ENCODE data around the gene SHMT2. TPM values are rescaled to one million over a fixed set of nuclear protein-coding genes. Genes with fewer than 3 reads are reported as not detected.
A peak's percentile ranks its signal among the peaks of the same experiment; 100 is the strongest.

SHMT2 gene
- total and polyA plus RNA-seq, 5 donors, result 17.9 to 33.2 (median 28.2) TPM

GRCh38 chr12:57258977-57259970, 29.8 kb downstream of the SHMT2 start:
- Histone ChIP-seq H3K4me1 (ENCODE audit: control insufficient read depth, insufficient read depth, low read length) (peaks cover 3% of the 10 kb centered on the region), H3K27me3 (ENCODE audit: control insufficient read depth, insufficient read depth) (no peaks in the 10 kb centered on the region), H3K4me3 (ENCODE audit: low read length) (no peak overlapping the region), H3K9me3 (ENCODE audit: control insufficient read depth, low read length) (no peaks in the 10 kb centered on the region), H3K27ac (ENCODE audit: low read length) (peak overlapping the region; percentile 63)
- DNase-seq (peak; percentile 39 to 80 (median 79)), ATAC-seq (peak; percentile 68)
- intact Hi-C loops (cut with DNase I), result no loop called here
- WGBS, result 51% methylated on average over 6 of the region's 6 CpGs

DNA sequence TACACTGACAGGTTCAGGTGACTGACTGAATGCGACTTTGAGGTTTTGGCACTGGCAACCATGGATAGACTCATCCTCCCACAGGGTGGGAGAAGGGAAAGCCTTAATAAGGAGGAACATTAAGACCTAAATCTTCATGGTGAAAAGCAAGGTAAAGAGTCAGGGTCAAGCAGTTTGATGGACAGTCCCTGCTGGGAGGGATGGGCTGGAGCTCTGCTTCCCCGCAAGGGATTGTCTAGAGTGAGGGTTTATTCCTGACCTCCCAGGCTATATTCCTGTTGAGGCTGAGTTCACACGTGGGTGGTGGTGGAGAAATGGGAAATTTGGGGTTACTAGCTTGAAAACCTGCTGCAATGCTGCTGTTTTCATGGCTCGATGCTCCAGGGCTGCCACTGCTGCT, 30.9 kb downstream of the SHMT2 start:
- H3K9me3 ChIP-seq (ENCODE audit: control insufficient read depth, low read length), result no peaks in the 10 kb centered on the region
- 83% methylated on average over 4 of the region's 4 CpGs for WGBS
- ATAC-seq, result no peak
- no peak overlapping the region for H3K4me3 ChIP-seq (ENCODE audit: low read length)
- no peaks in the 10 kb centered on the region for H3K27me3 ChIP-seq (ENCODE audit: control insufficient read depth, insufficient read depth)
- H3K27ac ChIP-seq (ENCODE audit: low read length), result peak overlapping the region; percentile 31
- H3K4me1 ChIP-seq (ENCODE audit: control insufficient read depth, insufficient read depth, low read length), result peaks cover 3% of the 10 kb centered on the region
- no peak for DNase-seq
- intact Hi-C loops (cut with DNase I), result no loop called here

GRCh38 chr12:57261428-57261865, 31.9 kb downstream of the SHMT2 start:
- H3K4me3 ChIP-seq (ENCODE audit: low read length), result no peak overlapping the region
- H3K9me3 ChIP-seq (ENCODE audit: control insufficient read depth, low read length), result no peaks in the 10 kb centered on the region
- 52% methylated on average over 2 of the region's 2 CpGs for WGBS
- intact Hi-C loops (cut with DNase I), result no loop called here
- DNase-seq (no peak), ATAC-seq (peak; percentile 16 to 58)
- H3K27me3 ChIP-seq (ENCODE audit: control insufficient read depth, insufficient read depth), result no peaks in the 10 kb centered on the region
- H3K4me1 ChIP-seq (ENCODE audit: control insufficient read depth, insufficient read depth, low read length), result peaks cover 3% of the 10 kb centered on the region
- H3K27ac ChIP-seq (ENCODE audit: low read length), result peak overlapping the region; percentile 65

DNA sequence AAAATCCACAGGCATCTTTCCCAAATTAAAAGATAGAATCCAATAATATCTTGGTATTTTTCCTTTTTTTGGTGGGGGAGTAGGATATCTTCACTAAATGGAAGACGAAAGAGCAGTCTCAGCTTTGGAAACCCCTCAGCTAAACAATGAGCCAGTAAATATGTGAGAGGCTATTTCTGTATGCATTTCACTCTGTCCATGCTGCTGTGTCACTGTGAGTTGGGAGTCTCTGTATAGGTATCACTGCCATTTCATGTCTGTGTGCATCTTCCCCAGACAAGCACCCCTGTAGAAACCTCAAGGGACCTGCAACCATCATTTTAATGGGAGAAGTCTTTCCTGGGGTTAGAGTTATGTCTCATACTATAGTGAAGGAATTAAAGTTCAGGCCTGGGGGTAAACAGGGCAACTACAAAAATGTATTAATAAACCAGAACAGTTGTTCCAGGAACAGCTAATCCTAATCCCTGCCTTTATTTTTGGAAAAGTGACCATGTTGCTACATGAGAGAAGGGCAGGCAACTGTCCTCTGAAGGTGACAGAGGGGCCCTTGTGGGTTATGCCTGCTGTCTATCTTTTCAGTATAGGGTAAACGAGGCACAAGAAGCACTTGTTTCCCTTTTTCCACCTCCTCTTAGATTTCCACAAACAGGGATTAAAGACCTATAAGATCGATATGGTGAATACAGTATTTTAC, 32.8 kb downstream of the SHMT2 start:
- Histone ChIP-seq H3K4me1 (ENCODE audit: control insufficient read depth, insufficient read depth, low read length) (peaks cover 3% of the 10 kb centered on the region), H3K4me3 (ENCODE audit: low read length) (no peak overlapping the region), H3K27me3 (ENCODE audit: control insufficient read depth, insufficient read depth) (no peaks in the 10 kb centered on the region), H3K9me3 (ENCODE audit: control insufficient read depth, low read length) (no peaks in the 10 kb centered on the region), H3K27ac (ENCODE audit: low read length) (no peak overlapping the region)
- WGBS, result 76% methylated on average over 3 of the region's 3 CpGs
- intact Hi-C loops (cut with DNase I), result no loop called here
- ATAC-seq (no peak), DNase-seq (no peak)

- intact Hi-C loops (cut with DNase I), result no loop called here
- ATAC-seq (no peak), DNase-seq (no peak)
- no peak overlapping the region for H3K4me3 ChIP-seq (ENCODE audit: low read length)
- no peak overlapping the region for H3K27ac ChIP-seq (ENCODE audit: low read length)
- H3K27me3 ChIP-seq (ENCODE audit: control insufficient read depth, insufficient read depth), result no peaks in the 10 kb centered on the region
- 92% methylated on average over 2 of the region's 2 CpGs for WGBS
- no peaks in the 10 kb centered on the region for H3K9me3 ChIP-seq (ENCODE audit: control insufficient read depth, low read length)
- peaks cover 3% of the 10 kb centered on the region for H3K4me1 ChIP-seq (ENCODE audit: control insufficient read depth, insufficient read depth, low read length)
Observed at GRCh38 chr12:57263096-57263495, 33.6 kb downstream of the SHMT2 start.

DNA sequence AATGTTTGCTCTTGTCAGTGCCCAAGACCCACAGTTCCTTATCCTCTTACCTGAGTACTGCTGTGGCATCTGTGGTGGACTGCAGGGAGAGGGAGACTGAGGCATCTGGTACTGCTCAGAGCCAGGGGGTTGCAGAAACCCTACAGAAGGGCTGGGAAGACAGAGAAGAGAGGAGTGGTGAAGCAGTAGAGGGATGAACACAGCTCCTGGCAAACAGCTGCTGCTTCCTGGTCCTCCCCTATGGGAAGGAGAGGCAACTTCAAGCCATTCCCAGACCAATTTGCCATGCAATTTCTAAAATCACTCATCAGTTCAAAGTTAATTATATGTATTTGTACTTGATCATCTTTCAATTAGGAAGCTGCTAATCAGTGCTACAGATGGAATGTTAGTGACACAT, 37.2 kb downstream of the SHMT2 start:
- no peak overlapping the region for H3K27ac ChIP-seq (ENCODE audit: low read length)
- ATAC-seq (no peak), DNase-seq (no peak)
- intact Hi-C loops (cut with DNase I), result no loop called here
- H3K9me3 ChIP-seq (ENCODE audit: control insufficient read depth, low read length), result no peaks in the 10 kb centered on the region
- H3K4me1 ChIP-seq (ENCODE audit: control insufficient read depth, insufficient read depth, low read length), result no peaks in the 10 kb centered on the region
- no peaks in the 10 kb centered on the region for H3K27me3 ChIP-seq (ENCODE audit: control insufficient read depth, insufficient read depth)
- H3K4me3 ChIP-seq (ENCODE audit: low read length), result no peak overlapping the region

DNA sequence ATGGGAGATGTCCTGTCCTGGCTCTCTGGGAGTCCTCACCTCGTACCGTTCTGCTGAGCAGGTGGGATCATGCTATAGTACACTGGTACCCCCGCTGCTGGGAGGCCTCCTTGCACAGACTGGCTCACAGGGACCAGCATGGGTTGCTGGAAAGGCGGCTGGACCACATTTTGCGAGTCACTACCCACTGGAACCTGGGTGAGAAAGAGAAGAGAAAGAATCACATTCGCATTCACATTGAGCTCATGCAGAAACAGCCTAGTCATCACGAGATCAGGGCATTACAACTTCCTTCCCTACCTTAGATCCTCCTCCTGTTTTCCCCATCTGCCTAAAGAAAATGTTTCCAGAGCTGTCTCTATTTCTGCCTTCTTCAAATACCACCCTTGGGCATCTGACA, 38.8 kb downstream of the SHMT2 start:
- Histone ChIP-seq H3K4me3 (ENCODE audit: low read length) (no peak overlapping the region), H3K4me1 (ENCODE audit: control insufficient read depth, insufficient read depth, low read length) (peaks cover 4% of the 10 kb centered on the region), H3K27me3 (ENCODE audit: control insufficient read depth, insufficient read depth) (no peaks in the 10 kb centered on the region), H3K27ac (ENCODE audit: low read length) (no peak overlapping the region), H3K9me3 (ENCODE audit: control insufficient read depth, low read length) (no peaks in the 10 kb centered on the region)
- DNase-seq (no peak), ATAC-seq (no peak)
- 85% methylated on average over 7 of the region's 7 CpGs for WGBS
- intact Hi-C loops (cut with DNase I), result no loop called here

DNA sequence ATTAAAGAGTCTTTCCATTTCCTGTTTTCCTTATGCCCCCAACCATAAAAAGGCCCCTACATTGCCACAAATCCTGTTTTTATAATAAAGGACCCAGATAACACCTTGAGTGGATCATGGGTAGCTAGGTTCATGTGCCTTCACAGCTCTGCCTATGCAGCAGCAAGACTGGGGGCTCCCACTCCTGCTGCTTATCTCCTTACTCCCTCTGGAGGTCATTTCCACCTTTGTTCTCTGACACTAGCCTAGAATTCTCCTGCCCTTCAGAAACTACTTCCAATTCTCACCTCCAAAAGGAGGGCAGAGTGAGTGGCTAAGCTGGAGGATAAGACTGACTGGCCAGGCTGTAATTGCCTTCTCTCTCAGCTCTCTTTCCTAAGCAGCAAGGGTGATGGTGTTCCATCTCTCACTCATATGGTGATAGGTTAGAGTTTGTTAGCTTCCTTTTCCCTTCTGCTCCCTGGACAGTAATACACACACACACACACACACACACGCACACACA, 41.5 kb downstream of the SHMT2 start:
- no peak overlapping the region for H3K27ac ChIP-seq (ENCODE audit: low read length)
- DNase-seq (no peak), ATAC-seq (no peak)
- H3K4me3 ChIP-seq (ENCODE audit: low read length), result no peak overlapping the region
- peaks cover 4% of the 10 kb centered on the region for H3K4me1 ChIP-seq (ENCODE audit: control insufficient read depth, insufficient read depth, low read length)
- intact Hi-C loops (cut with DNase I), result no loop called here
- no peaks in the 10 kb centered on the region for H3K9me3 ChIP-seq (ENCODE audit: control insufficient read depth, low read length)
- H3K27me3 ChIP-seq (ENCODE audit: control insufficient read depth, insufficient read depth), result no peaks in the 10 kb centered on the region
- WGBS, result 86% methylated on average over 1 of the region's 1 CpG

DNA sequence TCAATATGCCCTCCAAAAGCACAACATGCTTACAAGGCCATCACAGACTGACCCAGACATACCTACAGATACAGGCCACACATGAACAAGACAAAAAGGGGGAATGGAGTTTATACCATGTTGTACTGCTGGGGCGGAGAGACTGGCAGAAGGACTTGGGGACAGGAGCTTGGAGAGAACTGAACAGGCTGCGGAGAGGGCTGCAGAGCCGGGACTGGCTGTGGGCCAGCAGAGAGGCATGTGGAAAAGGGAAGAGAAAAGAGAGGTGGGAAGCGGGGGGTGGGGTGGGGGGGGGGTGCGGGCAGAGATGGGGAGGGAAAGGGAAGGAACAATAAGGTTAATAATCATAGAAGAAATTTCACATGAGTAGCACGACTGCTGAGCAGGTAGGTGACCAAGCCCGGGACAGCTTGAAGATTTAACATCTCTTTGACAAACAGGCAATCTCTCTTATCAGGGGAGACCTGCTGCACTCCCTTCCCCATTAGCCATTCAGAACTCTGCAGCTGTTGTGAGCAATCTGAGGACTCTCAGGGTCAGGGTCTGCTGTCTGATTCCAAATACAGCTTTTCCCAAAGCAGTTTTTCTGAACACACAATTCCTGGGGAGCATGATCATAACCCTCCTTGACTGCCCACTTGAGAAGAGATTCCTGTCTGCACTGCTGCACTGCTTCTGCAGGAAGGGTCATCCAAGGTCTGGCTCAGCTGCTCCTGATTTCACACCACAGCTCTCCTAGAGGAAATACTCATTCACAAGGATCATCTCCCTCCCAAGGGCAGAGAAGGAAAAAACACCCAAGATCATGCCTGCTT, 43.0 kb downstream of the SHMT2 start:
- H3K9me3 ChIP-seq (ENCODE audit: control insufficient read depth, low read length), result no peaks in the 10 kb centered on the region
- ATAC-seq, result peak; percentile 66 to 67
- DNase-seq, result peak in 1 of 3 donors; percentile 55
- 45% methylated on average over 7 of the region's 7 CpGs for WGBS
- H3K27ac ChIP-seq (ENCODE audit: low read length), result no peak overlapping the region
- no peak overlapping the region for H3K4me3 ChIP-seq (ENCODE audit: low read length)
- peaks cover 4% of the 10 kb centered on the region for H3K4me1 ChIP-seq (ENCODE audit: control insufficient read depth, insufficient read depth, low read length)
- intact Hi-C loops (cut with DNase I), result no loop called here
- H3K27me3 ChIP-seq (ENCODE audit: control insufficient read depth, insufficient read depth), result no peaks in the 10 kb centered on the region

DNA sequence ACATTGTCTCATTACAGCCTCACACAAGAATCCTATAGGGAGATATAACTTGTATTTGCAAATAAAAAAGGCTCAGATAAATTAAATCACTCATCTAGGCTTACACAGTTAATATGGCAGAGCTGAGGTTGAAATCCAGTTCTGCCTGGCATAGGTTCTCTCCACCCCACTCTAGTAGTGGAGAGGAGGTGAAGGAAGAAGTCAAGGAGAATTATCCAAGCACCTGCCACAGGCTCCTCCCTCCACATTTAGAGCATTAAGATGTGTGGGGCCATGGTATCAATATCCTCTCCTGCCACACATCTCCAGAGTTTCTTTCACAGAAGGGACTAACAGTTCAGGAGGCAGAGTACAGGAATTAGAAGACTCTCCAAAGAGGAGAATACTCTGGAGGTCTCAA, 44.0 kb downstream of the SHMT2 start:
- H3K9me3 ChIP-seq (ENCODE audit: control insufficient read depth, low read length), result no peaks in the 10 kb centered on the region
- intact Hi-C loops (cut with DNase I), result no loop called here
- no peak for DNase-seq
- ATAC-seq, result no peak
- H3K4me3 ChIP-seq (ENCODE audit: low read length), result no peak overlapping the region
- no peaks in the 10 kb centered on the region for H3K27me3 ChIP-seq (ENCODE audit: control insufficient read depth, insufficient read depth)
- no peak overlapping the region for H3K27ac ChIP-seq (ENCODE audit: low read length)
- H3K4me1 ChIP-seq (ENCODE audit: control insufficient read depth, insufficient read depth, low read length), result peaks cover 4% of the 10 kb centered on the region

Measured in right cardiac atrium (tissue), 5 donors.